ENCODE data around the gene ALX4. TPM values are rescaled to one million over a fixed set of nuclear protein-coding genes. Genes with fewer than 3 reads are reported as not detected.
A peak's percentile ranks its signal among the peaks of the same experiment; 100 is the strongest.

Gene ALX4
- total and polyA plus RNA-seq, 2 of the 8 experiments (the other 6 are each of a cell fraction or from before 2014, with no cell fraction given), result not detected

GRCh38 chr11:44320289-44320973 lies 10.5 kb upstream of the ALX4 start (continued):
- TF ChIP-seq EZH2 (IDR thresholded peaks at IDR 0.05; ENCODE audit: low read depth, low read length, severe bottlenecking) (peak; percentile 68), CHD1 (IDR thresholded peaks at IDR 0.05; ENCODE audit: low read depth, low read length) (no peak), TAF1 (IDR thresholded peaks at IDR 0.05; ENCODE audit: low read depth, low read length) (no peak), RNF2 (IDR thresholded peaks at IDR 0.05; ENCODE audit: borderline replicate concordance, low read depth, low read length, missing control alignments, poor library complexity, severe bottlenecking) (peak; percentile 93), PHF8 (conservative IDR thresholded peaks at IDR 0.05; ENCODE audit: low read depth, low read length) (no peak), SP4 (IDR thresholded peaks at IDR 0.05; ENCODE audit: low read length) (no peak), SAP30 (IDR thresholded peaks at IDR 0.05; ENCODE audit: insufficient read depth, insufficient replicate concordance, low read length) (no peak), CEBPB (IDR thresholded peaks at IDR 0.05; ENCODE audit: low read depth, low read length) (no peak), SIN3A (conservative IDR thresholded peaks at IDR 0.05 in 1 of 2, IDR thresholded peaks at IDR 0.05 in 1 of 2; ENCODE audit: low read depth in 1 of 2, low read length in 2 of 2) (no peak), RFX5 (IDR thresholded peaks at IDR 0.05; ENCODE audit: borderline replicate concordance, low read depth, low read length) (no peak), TAF7 (optimal IDR thresholded peaks at IDR 0.05; ENCODE audit: borderline replicate concordance, low read depth, low read length) (no peak), TBP (IDR thresholded peaks at IDR 0.05; ENCODE audit: low read depth, low read length) (no peak), HDAC2 (IDR thresholded peaks at IDR 0.05; ENCODE audit: borderline replicate concordance in 1 of 2, low read depth in 2 of 2, low read length in 2 of 2) (no peak), TEAD4 (IDR thresholded peaks at IDR 0.05; ENCODE audit: low read depth, low read length) (no peak), SP2 (IDR thresholded peaks at IDR 0.05; ENCODE audit: low read length) (no peak), NANOG (IDR thresholded peaks at IDR 0.05; ENCODE audit: insufficient read depth, low read depth, low read length, poor library complexity, severe bottlenecking) (no peak), EGR1 (IDR thresholded peaks at IDR 0.05; ENCODE audit: borderline replicate concordance, low read depth, low read length) (no peak), MAX (IDR thresholded peaks at IDR 0.05) (0 out of 2 replicates have a peak, but pooled peaks have one; percentile 2), KDM5A (IDR thresholded peaks at IDR 0.05; ENCODE audit: low read length) (no peak), KDM1A (IDR thresholded peaks at IDR 0.05; ENCODE audit: borderline replicate concordance, low read length) (peak; percentile 67; the same call in 1 of the 2 replicates), JUND (IDR thresholded peaks at IDR 0.05; ENCODE audit: low read length) (no peak), POU5F1 (IDR thresholded peaks at IDR 0.05; ENCODE audit: low read depth, low read length) (no peak)
- TF ChIP-seq, protein P1, sequence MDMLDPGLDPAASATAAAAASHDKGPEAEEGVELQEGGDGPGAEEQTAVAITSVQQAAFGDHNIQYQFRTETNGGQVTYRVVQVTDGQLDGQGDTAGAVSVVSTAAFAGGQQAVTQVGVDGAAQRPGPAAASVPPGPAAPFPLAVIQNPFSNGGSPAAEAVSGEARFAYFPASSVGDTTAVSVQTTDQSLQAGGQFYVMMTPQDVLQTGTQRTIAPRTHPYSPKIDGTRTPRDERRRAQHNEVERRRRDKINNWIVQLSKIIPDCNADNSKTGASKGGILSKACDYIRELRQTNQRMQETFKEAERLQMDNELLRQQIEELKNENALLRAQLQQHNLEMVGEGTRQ (IDR thresholded peaks at IDR 0.05; ENCODE audit: low read length), result peak; percentile 31
